ENCODE data around the gene MCRIP2. TPM values are rescaled to one million over a fixed set of nuclear protein-coding genes. Genes with fewer than 3 reads are reported as not detected.

The MCRIP2 gene
- total and polyA plus RNA-seq, 2 of the 8 experiments (the other 6 are each of a cell fraction or from before 2014, with no cell fraction given): 45.4 to 75.5 TPM

- TF ChIP-seq JUND (IDR thresholded peaks at IDR 0.05; ENCODE audit: low read length) (no peak), SP4 (IDR thresholded peaks at IDR 0.05; ENCODE audit: low read length) (no peak), MAFK (IDR thresholded peaks at IDR 0.05; ENCODE audit: low read depth, low read length) (no peak), SIRT6 (IDR thresholded peaks at IDR 0.05; ENCODE audit: low read length) (no peak), MAX (IDR thresholded peaks at IDR 0.05) (no peak), BACH1 (IDR thresholded peaks at IDR 0.05; ENCODE audit: low read length) (no peak), HDAC6 (IDR thresholded peaks at IDR 0.05; ENCODE audit: low read depth, low read length) (no peak), NANOG (IDR thresholded peaks at IDR 0.05; ENCODE audit: insufficient read depth, low read depth, low read length, poor library complexity, severe bottlenecking) (no peak), RXRA (IDR thresholded peaks at IDR 0.05; ENCODE audit: insufficient read depth, low read depth, low read length) (no peak), KDM4A (IDR thresholded peaks at IDR 0.05; ENCODE audit: low read depth, low read length, severe bottlenecking) (no peak), CHD2 (IDR thresholded peaks at IDR 0.05; ENCODE audit: low read length) (no peak), POU5F1 (IDR thresholded peaks at IDR 0.05; ENCODE audit: low read depth, low read length) (no peak)
- ChIA-PET CTCF (ENCODE audit: partially characterized antibody) (interaction anchor here (0.7 to 1.9 kb wide), 2 partner anchors 12 to 16 kb away, joined by 3 to 6 read pairs; no protein-coding TSS in a partner anchor), POLR2A (ENCODE audit: partially characterized antibody) (interaction anchor here (0.6 to 1.4 kb wide), 6 partner anchors 13 to 232 kb away, joined by 3 to 5 read pairs (median 4); partner anchors contain the start of gene RAB40C)
- Histone ChIP-seq H2BK20ac (ENCODE audit: low read length) (no peak overlapping the region), H3K14ac (ENCODE audit: insufficient read length) (no peak overlapping the region), H3K27me3 (replicated peaks in 1 of 4; ENCODE audit: control insufficient read depth in 3 of 4, extremely low read depth in 1 of 4, insufficient read depth in 3 of 4, low read length in 3 of 4) (no peaks in the 10 kb centered on the region), H3K27ac (ENCODE audit: low read depth, low read length) (no peak overlapping the region), H4K5ac (ENCODE audit: insufficient read length, low read depth, low read length) (no peak overlapping the region), H3K79me1 (ENCODE audit: low read depth, low read length) (no peaks in the 10 kb centered on the region), H3K4me2 (ENCODE audit: insufficient read depth in 1 of 2, low read depth in 2 of 2, low read length in 2 of 2) (peak overlapping the region; percentile 11 to 79; a peak in 1 of 4 replicates), H4K91ac (replicated peaks; ENCODE audit: insufficient read length, low read length) (no peak overlapping the region), H2BK15ac (ENCODE audit: low read length) (no peak overlapping the region), H4K8ac (ENCODE audit: extremely low read depth, insufficient read depth, low read length) (no peak overlapping the region; the same call in 1 of the 2 replicates), H3K79me2 (ENCODE audit: control insufficient read depth in 1 of 2, insufficient read depth in 2 of 2, low read length in 2 of 2) (peaks cover 0 to 6% of the 10 kb centered on the region in 2 experiments; a peak in 1 of 4 replicates), H3K4me3 (ENCODE audit: extremely low read depth in 1 of 4, insufficient read depth in 2 of 4, low read depth in 3 of 4, low read length in 4 of 4) (no peak overlapping the region), H3K9me3 (ENCODE audit: insufficient read depth in 2 of 2, low read depth in 1 of 2, low read length in 1 of 2) (no peaks in the 10 kb centered on the region), H2BK5ac (ENCODE audit: low read depth, low read length) (no peak overlapping the region), H4K20me1 (replicated peaks in 1 of 2; ENCODE audit: control insufficient read depth in 1 of 2, insufficient read depth in 2 of 2, low read length in 2 of 2) (peaks cover 3 to 10% of the 10 kb centered on the region in 2 experiments), H3K23ac (ENCODE audit: insufficient read length) (no peak overlapping the region), H3K9ac (replicated peaks in 1 of 4; ENCODE audit: extremely low read depth in 1 of 4, low read depth in 3 of 4, low read length in 3 of 4) (no peak overlapping the region), H3K4me1 (replicated peaks in 1 of 4; ENCODE audit: control insufficient read depth in 3 of 4, insufficient read depth in 4 of 4, low read length in 3 of 4) (peaks cover 0 to 29% (median 22%) of the 10 kb centered on the region in 4 experiments; a peak in 6 of 7 replicates), H2BK120ac (replicated peaks; ENCODE audit: low read depth, low read length) (no peak overlapping the region), H2AFZ (ENCODE audit: low read length) (no peak overlapping the region), H2BK12ac (ENCODE audit: low read depth, low read length) (no peak overlapping the region), H3K18ac (ENCODE audit: extremely low read depth, low read length) (no peak overlapping the region), H3K23me2 (ENCODE audit: low read depth, low read length) (peaks cover 8% of the 10 kb centered on the region; the same call in 1 of the 2 replicates), H3K56ac (replicated peaks; ENCODE audit: insufficient read length, low read depth, low read length) (no peak overlapping the region), H3K4ac (replicated peaks; ENCODE audit: insufficient read length, low read depth, low read length) (no peak overlapping the region), H3K36me3 (ENCODE audit: control insufficient read depth in 2 of 4, insufficient read depth in 4 of 4, low read length in 3 of 4) (peaks cover 0 to 21% (median 3%) of the 10 kb centered on the region in 4 experiments; a peak in 4 of 8 replicates), H2AK5ac (ENCODE audit: low read depth, low read length) (peak overlapping the region; percentile 11; the same call in 1 of the 2 replicates)
- 93 to 100% methylated on average over 1 to 9 of the region's 9 CpGs for WGBS, 2 experiments (ENCODE audit: extremely low coverage in 1 of 2, insufficient coverage in 1 of 2, insufficient read length in 1 of 2, insufficient replicate concordance in 2 of 2, low coverage in 1 of 2, low lambda C conversion rate in 2 of 2, missing lambda C conversion rate in 1 of 2)
- FAIRE-seq (no peak), DNase-seq (ENCODE audit: low read depth in 1 of 2, low spot score in 2 of 2) (no peak)
Measured at GRCh38 chr16:631808-632358, 9.7 kb upstream of the MCRIP2 start.

All from H1 (cell line).